Kidney (tissue), 14 donors: ENCODE results near the gene RNF20. TPM values are rescaled to one million over a fixed set of nuclear protein-coding genes. Genes with fewer than 3 reads are reported as not detected.
"Not testable (repeated sequence)": the region's sequence is repeated elsewhere in the genome, so short reads cannot be mapped to it uniquely, and the experiment has no call there.

Source experiments
- DNase-seq, 5 donors: peaks; one replicate each; pipeline ENCODE4 v3.0.0-alpha.2; 2013 to 2020
- FAIRE-seq: peaks from 2 replicates; lab custom pipeline; 2012; peaks lifted over from hg19 to GRCh38; lab: Jason Lieb, UNC
- H3K27ac ChIP-seq, 2 donors: one replicate each; pipeline ENCODE4 v1.7.0; 2013; ENCODE audit warnings: low read depth in 2 of 2, low read length in 2 of 2, inconsistent platforms in 1 of 2
- H3K27me3 ChIP-seq: one replicate; pipeline ENCODE4 v1.7.1; 2013; ENCODE audit warnings: low read length, inconsistent platforms; ENCODE audit not compliant: control insufficient read depth, insufficient read depth
- H3K36me3 ChIP-seq, 3 donors: one replicate each; pipeline versions ENCODE4 v1.7.0 to v1.7.1; 2013; ENCODE audit warnings: low read length in 3 of 3, control low read depth in 1 of 3, inconsistent platforms in 1 of 3; ENCODE audit not compliant: insufficient read depth in 3 of 3, control insufficient read depth in 2 of 3
- H3K4me1 ChIP-seq, 3 donors: one replicate each; pipeline versions ENCODE4 v1.7.0 to v1.7.1; 2013; ENCODE audit warnings: low read length in 3 of 3, inconsistent platforms in 1 of 3, low read depth in 1 of 3; ENCODE audit not compliant: control insufficient read depth in 2 of 3, insufficient read depth in 2 of 3
- H3K4me3 ChIP-seq, 3 donors: one replicate each; pipeline versions ENCODE4 v1.7.0 to v1.8.1; 2013; ENCODE audit warnings: low read length in 3 of 3, control low read depth in 1 of 3, inconsistent platforms in 1 of 3
- H3K9ac ChIP-seq, 3 donors: one replicate each; pipeline versions ENCODE4 v1.7.0 to v1.7.1; 2013; ENCODE audit warnings: low read length in 3 of 3, control low read depth in 1 of 3, inconsistent platforms in 1 of 3
- H3K9me3 ChIP-seq, 3 donors: one replicate each; pipeline versions ENCODE4 v1.7.0 to v1.7.1; 2013; ENCODE audit warnings: low read length in 3 of 3, control low read depth in 1 of 3, inconsistent platforms in 1 of 3; ENCODE audit not compliant: control insufficient read depth in 2 of 3, insufficient read depth in 1 of 3
- CTCF ChIP-seq: IDR thresholded peaks from 3 replicates; pipeline ENCODE4 v1.5.1; 2012; ENCODE audit warnings: mild to moderate bottlenecking, moderate library complexity, borderline replicate concordance; ENCODE audit not compliant: insufficient read depth; ENCODE audit errors: extremely low read depth
- intact Hi-C: fragments of 100-400 bp; cut with DNase I; formaldehyde crosslinking; loops from one replicate; pipeline ENCODE4 v1.11.1; 2022
- polyA plus RNA-seq: library from polyadenylated mRNA; stranded (reverse); fragments of 350-450 nt; fragmentation: Illumina TruSeq; extraction: RNeasy Lipid Tissue Mini Kit (QIAGEN cat#74804); gene quantifications from one replicate; pipeline ENCODE4 v1.2.3, GENCODE V29; 2014; ENCODE audit warnings: low read depth, low replicate concordance; ENCODE audit not compliant: insufficient read depth
- total RNA-seq: library from RNA; stranded (reverse); fragmentation: NEBNext Ultra II Directional; extraction: Animal tissue kit (Norgen Biotek cat#: 25700); gene quantifications from one replicate; pipeline ENCODE4 v1.2.1, GENCODE V29; 2021
- donor health status: control.
- donor health status: control.
- donor health status: control.
- donor health status: control.
- donor health status: control.
- donor health status: DM: yes; HTN: yes; CAD: no.
- donor health status: Normal renal cell carcinoma (clear cell type).

The RNF20 gene
- total and polyA plus RNA-seq, 2 donors from 2014 or later, result 15.8 to 43.2 TPM

- no peak overlapping the region for H3K9ac ChIP-seq
- TF ChIP-seq CTCF, result no peak
- H3K4me3 ChIP-seq, result no peak overlapping the region
- DNase-seq (no peak), FAIRE-seq (no peak)
- H3K27ac ChIP-seq, result no peak overlapping the region
- H3K9me3 ChIP-seq, result no peaks in the 10 kb centered on the region
- intact Hi-C loops, result no loop called here
- H3K36me3 ChIP-seq, result no peaks in the 10 kb centered on the region
- H3K27me3 ChIP-seq, result no peaks in the 10 kb centered on the region
- H3K4me1 ChIP-seq, result no peaks in the 10 kb centered on the region
Measured at GRCh38 chr9:101587332-101588043, 53.8 kb downstream of the RNF20 start.

GRCh38 chr9:101590074-101590473 lies 56.4 kb downstream of the RNF20 start:
- H3K36me3 ChIP-seq, FAIRE-seq, H3K4me1 ChIP-seq, intact Hi-C loops, H3K4me3 ChIP-seq, H3K9me3 ChIP-seq, H3K9ac ChIP-seq, DNase-seq, H3K27me3 ChIP-seq, H3K27ac ChIP-seq: not testable (repeated sequence)

- FAIRE-seq (no peak), DNase-seq (no peak)
- no peak for TF ChIP-seq CTCF
- no peak overlapping the region for H3K4me3 ChIP-seq
- intact Hi-C loops, result no loop called here
- H3K36me3 ChIP-seq, result no peaks in the 10 kb centered on the region
- H3K27me3 ChIP-seq, result no peaks in the 10 kb centered on the region
- no peak overlapping the region for H3K9ac ChIP-seq
- no peaks in the 10 kb centered on the region for H3K4me1 ChIP-seq
- H3K9me3 ChIP-seq, result no peaks in the 10 kb centered on the region
- no peak overlapping the region for H3K27ac ChIP-seq
Measured at GRCh38 chr9:101590901-101591300, 57.2 kb downstream of the RNF20 start.

- no peak for TF ChIP-seq CTCF
- no peak for FAIRE-seq
- intact Hi-C loops, result no loop called here
Measured at GRCh38 chr9:101591787-101592446, 58.3 kb downstream of the RNF20 start.

More at GRCh38 chr9:101591787-101592446, 58.3 kb downstream of the RNF20 start:
- Histone ChIP-seq H3K27me3 (no peaks in the 10 kb centered on the region), H3K36me3 (no peaks in the 10 kb centered on the region), H3K9ac (no peak overlapping the region), H3K9me3 (no peaks in the 10 kb centered on the region), H3K4me1 (no peaks in the 10 kb centered on the region), H3K27ac (no peak overlapping the region), H3K4me3 (no peak overlapping the region)
- no peak for DNase-seq
